ENCODE data around the gene PLB1.

DNA sequence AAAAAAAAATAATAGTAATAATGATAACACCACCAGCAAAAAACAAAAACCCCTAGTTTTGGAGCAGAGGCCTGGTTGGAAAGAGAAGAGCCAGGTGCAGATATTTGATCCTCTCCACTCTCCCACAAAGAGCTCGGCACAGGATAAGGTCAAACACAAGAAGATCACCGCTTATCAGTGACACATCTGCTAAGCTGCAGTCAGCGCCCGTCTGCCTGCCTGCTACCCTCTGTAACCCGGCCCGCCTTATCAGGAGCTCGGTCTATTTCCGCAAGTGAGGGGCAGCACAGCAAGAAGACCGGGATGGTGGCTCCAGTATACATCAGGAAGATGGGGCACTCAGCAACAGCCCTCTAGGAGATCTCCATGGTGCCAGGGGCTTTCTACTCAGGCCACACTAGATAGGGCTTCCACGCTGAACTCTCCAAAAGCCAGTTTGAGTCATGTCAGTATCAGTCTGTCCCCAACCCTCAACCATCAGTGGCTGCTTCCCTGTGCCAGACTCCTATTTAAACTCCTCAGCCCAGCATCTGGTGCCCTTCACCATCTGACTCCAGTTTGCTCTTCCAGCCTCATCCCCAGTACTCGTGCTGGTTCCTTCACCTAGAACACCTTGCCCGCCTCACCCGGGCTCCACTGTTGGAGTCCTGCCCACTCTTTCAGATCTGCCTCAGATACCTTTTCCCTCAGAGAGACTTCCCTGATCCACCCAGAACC lies 188.4 kb downstream of the PLB1 start:
- TF ChIP-seq, protein P1, sequence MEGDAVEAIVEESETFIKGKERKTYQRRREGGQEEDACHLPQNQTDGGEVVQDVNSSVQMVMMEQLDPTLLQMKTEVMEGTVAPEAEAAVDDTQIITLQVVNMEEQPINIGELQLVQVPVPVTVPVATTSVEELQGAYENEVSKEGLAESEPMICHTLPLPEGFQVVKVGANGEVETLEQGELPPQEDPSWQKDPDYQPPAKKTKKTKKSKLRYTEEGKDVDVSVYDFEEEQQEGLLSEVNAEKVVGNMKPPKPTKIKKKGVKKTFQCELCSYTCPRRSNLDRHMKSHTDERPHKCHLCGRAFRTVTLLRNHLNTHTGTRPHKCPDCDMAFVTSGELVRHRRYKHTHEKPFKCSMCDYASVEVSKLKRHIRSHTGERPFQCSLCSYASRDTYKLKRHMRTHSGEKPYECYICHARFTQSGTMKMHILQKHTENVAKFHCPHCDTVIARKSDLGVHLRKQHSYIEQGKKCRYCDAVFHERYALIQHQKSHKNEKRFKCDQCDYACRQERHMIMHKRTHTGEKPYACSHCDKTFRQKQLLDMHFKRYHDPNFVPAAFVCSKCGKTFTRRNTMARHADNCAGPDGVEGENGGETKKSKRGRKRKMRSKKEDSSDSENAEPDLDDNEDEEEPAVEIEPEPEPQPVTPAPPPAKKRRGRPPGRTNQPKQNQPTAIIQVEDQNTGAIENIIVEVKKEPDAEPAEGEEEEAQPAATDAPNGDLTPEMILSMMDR (conservative IDR thresholded peaks at IDR 0.05; ENCODE audit: low read length) = no peak
- no peak for TF ChIP-seq EZH2phosphoT487 (IDR thresholded peaks at IDR 0.05; ENCODE audit: borderline replicate concordance, low read depth, low read length)
